HG03108 (cell line): Measurements from ENCODE around the gene ENTPD2.
"Not testable (repeated sequence)": the region's sequence is repeated elsewhere in the genome, so short reads cannot be mapped to it uniquely, and the experiment has no call there.

Experiments
- ATAC-seq: cut with Tn5 transposase; IDR thresholded peaks from one replicate; pipeline ENCODE4 v1.9.1; 2021; ENCODE audit warnings: moderate library complexity; ENCODE audit not compliant: unreplicated experiment

The ENTPD2 gene

DNA sequence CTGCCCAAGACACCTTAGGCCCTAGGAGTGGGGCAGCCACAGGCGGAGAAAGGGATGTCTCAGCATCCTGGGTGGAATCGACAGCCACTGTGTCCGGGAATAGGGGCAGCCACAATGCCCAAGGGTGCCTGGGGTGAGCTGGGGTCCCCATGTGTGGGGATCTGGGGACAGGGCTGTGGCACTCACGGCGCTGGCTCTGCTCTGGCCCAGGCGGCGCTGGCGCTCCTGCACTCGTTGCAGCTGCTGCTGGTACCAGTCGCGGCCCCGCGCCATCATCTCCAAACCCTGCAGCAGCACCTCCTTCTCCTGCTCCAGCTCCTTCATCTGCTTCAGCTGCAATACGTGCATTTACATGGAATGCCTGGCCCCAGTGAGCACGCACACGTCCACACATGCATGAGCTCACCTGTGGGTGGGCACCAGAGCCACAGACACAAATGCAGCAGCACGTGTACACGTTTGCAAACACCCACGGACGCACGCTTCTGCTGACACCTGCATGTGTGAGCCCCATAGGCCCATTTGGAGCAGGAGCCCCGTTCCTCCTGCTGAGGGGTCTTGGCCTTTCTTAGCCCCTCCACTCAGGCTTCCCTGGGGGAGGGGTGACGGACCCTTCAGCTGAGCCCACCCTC, 11.6 kb upstream of the ENTPD2 start:
- ATAC-seq: no peak

DNA sequence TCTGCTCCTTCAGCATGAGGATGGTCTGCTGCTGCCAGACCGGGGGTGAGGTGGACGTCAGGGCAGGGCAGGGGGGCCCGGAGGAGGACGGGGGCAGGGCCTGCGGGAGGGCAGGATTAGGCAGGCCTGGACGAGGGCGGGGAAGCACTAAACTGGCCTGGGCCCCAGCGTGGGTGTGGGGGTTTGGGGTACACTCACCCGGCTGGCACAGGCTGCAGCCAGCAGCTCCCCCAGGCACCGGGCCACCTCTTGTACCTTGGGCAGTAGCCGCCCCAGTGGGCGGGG, 11.0 kb upstream of the ENTPD2 start:
- no peak for ATAC-seq

DNA sequence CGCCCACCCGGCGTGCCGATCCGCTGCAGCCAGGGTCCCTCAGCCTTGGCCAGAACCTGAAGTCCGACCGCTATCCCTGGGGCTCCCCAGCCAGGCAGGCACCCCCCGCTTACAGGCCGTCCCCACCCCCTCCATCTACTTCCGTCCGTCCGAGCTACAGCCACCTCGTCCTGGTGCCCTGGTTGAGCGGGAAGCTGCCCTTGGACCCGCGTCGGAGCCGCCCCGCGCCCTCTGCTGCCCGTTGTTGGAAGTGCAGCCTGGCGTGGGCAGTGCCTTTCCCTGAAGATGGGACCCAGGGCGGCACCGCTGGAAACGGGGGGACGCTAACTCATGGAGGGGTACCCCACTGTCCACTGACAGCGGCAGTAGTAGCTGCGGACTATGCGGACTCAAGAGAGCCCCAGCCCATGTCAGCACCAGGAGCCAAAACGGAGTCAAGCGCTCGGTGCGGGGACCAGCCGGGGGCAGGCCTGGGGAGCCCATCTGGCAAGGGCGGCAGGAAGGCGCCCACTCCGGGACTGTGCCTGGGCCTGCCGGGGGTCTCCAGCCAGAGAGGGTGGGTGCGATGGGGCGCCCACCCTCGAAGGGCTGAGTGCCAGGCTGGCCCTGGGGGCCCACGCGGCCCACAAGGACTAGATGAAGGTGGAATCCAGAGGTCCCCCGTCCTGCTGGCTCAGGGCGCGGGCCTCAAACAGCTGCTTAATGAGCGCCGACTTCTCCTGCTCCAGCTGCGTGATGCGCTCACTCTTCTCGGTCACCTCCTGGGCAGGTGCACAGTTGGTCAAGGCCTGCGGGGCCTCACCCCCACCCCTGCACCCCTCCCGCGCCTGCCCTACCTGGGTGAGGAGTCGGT, 10.4 kb upstream of the ENTPD2 start:
- no peak for ATAC-seq

DNA sequence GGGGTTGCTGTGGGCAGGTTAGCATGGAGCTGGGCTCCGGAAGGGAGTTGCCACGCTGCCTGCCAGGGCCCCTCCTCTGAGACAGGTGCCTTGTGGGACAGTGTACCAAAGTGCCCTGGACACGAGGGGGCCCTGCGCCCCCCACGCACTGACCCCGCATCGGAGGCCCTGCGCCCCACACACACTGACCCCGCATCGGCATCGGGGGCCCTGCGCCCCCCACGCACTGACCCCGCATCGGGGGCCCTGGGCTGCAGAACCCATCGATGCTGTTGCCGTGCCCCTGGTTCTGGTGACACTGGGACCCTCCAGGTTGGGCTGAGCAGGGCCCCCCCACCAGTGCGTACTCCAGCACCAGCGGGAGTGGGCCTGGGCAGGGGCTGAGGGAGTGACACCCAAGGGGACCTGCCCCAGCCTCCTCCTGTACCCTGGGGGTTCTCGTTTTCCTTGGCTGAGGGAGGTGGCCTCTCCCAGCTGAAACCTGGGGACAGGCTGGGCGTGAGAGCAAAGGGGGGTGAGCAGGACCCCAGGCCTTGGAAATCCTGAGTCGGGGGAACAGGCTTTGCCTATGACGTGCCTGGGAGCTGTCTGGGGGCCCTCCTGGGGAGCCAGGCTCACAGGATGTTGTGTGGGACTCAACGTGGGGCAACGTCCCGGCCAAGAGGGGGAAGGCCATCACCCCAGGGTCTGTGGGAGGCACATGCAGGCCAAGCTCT, 9.6 kb upstream of the ENTPD2 start:
- ATAC-seq: no peak

DNA sequence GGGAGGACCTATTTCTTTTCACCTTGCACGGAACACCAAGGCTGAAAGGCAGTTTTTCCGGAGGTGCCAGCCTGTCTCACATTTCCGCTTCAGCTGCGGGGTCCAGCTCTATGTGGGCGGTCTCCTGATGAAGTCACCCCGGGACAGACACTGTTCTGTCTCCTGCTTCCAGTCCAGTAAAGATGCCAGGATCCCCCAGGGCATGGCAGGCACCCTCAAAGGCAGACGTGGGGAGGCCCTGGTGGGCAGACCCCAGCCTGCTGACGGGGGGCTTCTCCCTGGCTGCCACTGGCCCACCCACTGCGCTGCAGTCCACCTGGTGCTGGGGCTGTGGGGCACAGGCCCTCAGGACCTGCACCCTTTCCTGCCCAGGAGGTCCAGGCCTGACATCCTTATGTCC, 8.9 kb upstream of the ENTPD2 start:
- ATAC-seq: not testable (repeated sequence)

DNA sequence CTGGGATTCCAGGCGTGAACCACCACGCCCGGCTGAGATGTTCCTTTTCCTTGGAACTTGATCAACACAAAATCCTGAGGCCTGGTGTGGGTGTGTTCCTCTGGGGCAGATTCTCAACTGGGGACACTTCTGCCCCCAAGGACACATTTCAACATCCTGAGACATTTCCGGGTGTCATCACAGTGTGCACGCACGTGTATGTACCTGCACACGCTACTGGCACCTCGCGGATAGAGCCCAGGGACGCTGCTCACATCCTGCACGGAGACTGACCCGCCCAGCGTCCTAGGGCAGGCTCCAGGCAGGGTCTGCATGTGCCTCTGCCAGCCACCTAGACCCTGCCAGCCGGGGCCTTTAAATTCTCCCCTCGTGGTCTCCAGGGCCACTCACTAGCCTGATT, 8.5 kb upstream of the ENTPD2 start:
- ATAC-seq: no peak

DNA sequence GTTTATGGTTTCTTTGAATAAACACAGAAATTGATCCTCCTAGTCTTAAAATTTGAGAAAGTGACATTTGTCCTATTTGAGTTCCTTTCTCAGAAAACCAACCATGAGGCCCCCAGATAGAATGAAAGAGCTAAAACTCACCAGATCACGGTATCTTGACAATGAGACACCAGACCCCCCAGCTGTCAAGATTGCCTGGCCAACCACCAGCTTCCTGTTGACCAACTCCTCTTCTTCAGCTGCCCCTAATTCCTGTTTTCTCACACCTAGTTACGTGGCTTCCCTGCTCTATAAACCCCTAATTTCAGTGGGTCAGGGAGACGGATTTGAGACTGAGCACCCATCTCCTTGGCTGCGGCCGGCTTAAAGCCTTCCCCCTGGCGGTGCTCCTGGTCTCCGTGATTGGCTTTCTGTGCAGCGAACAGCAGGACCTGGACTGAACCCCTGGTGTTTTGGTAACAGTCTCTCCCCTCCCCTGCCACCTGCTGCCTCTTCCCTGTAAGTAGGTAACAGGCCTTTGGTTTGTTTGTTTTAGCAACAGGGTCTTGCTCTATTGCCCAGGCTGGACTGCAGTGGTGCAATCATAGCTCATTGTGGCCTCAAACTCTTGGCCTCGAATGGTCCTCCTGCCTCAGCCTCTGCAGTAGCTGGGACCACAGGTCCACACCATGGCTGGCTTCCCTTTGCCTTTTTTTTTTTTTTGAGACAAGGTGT, 4.8 kb upstream of the ENTPD2 start:
- ATAC-seq: no peak

DNA sequence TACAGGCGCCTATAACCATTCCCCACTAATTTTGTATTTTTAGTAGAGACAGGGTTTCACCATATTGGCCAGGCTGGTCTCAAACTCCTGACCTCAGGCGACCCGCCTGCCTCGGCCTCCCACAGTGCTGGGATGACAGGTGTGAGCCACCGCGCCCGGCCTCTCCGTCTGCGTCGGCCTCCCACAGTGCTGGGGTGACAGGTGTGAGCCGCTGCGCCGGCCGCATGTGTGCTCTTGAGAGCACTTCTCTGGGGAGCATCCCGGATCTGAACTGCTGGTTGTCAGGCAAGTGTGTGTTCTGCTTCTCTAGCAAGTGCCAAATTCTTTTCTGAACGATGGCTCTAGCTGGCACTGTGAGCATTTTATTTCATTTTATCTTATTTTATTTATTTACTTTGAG, 3.7 kb upstream of the ENTPD2 start:
- no peak for ATAC-seq

DNA sequence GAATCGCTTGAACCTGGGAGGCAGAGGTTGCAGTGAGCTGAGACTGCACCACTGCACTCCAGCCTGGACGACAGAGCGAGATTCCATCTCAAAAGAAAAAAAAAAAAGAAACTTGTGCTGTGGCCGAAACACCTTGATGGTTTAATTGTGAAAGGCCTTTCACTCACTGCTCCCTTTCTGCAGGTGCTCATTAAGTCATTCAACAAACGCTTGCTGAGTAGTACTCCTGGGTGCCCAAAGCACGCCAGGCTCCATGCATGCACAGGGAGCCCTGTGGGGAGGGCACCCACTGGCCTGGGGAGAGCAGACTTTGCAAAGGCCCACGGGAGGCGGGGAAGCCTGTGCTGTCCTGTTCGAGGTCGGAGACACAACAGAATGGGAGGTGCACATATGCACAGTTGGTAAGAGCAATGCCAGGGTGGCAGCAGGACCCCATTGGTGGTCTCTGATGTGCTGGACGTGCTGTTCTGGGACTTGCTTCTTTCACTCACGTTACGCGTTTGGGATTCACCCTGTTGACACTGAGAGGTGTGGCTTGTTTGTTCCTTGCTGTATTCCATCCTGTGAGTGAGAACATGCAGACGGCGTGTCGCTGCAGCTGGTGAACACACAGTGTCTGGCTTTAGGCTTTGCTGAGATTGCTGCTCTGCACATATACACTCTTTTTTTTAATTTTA, 3.0 kb upstream of the ENTPD2 start:
- no peak for ATAC-seq

DNA sequence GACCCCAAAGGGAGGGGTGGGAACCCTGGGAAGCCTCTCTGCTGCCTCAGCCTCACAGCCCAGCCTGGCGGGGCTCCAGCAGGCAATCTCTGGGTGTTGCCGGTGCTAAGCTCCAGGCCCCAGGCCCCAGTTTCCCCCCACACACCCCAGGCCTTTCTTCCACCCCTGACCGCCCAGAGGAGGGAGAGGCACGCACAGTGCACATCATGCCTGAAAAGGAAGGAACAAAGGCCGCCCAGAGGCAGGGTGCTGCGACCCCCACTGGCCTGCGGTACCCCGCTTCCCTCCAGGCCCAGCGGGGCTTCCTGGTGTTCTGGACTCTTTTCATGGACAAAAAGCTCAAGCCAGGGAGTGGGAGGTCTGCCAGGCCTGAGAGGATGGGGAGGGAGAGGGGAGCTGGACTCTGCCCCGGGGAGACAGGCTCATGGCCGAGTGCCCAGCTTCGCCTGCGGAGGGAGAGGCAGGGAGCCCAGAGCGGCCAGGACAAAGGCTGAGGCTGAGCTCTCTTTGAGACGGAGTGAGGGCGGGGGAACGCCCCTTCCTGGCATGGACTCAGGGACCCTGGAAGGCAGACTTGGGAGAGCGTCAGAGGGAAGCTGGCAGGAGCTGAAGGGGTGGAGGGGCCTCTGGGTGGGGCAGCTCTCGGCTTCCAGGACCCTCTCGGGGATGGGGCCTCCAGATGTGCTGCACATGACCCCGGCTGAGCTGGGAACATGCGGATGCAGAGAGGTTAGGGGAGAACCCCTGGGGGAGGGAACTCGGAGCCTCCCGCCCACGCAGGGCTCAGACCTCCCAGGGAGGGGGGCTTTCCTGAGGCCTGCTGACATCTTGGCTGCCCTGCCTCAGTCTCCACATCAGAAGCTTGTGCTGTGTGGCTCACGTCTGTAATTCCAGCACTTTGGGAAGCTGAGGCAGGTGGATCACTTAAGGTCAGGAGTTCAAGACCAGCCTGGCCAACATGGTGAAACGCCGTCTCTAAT, 1.8 kb upstream of the ENTPD2 start:
- no peak for ATAC-seq

DNA sequence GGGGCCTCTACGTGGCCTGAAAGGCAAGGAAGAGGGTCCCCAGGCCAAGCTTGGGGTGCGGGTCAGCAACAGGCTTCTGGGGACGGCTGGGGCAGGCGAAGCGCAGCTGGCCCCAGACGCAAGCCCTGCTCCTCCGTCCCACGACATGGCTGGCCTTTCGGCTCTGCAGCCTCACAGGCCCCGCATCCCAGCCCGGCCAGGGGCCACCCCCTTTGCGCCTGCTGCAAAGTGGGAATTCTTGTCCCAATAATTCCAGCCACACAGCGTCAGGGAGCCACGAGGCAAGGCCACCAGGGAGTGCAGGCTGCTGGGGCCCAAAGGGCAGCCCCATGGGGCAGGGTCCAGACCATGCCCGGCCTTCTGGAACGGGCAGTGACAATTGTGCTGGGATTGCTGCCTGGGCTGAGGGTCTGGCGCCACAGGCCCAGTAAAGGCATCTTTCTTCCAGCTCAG, 1.1 kb upstream of the ENTPD2 start:
- no peak for ATAC-seq

DNA sequence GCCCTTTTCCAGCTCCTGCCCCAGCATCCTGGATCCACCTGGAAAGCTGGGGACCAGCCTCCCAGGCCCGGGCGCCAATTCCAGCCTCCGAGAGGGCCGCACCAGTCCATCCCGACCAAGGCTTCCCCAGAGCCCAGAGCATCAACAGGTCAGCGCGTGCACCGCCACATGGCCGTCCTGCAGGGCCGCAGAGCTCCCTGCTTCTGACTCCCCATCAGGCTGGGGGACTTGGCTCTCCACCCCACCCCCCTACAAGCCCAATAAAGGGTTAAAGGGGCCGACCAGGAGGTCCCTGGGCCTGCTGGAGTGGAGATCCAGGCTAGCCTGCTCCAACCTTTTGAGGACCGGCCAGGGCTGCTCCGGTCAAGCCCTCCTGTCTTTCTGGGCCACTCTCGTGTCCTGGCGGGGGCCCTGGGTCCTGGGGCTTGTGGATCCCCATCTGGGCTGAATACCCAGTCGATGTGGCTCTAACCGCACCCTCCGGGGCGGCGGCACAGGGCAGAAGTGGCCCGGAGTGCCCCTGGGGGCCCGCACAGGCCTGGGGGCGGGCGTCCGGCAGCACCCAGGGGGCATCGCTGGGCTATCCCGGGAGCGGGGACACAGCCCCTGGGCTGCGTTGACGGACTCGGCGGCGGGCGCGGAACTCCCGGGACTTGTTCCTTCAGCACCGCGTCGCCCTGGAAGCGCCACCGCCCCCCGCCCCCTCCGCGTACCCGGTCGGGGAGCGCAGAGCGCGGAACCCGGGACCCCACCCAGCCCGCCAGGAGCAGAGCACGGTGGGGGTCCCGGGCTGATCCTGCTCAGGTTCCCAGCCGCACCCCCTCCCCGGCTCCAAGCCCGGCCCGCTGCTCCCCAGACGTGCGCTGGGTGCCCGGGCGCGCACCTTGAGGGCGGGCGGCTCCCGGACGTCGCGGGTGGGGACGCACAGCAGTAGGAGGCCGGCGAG, 590 bp downstream of the ENTPD2 start:
- ATAC-seq: no peak

DNA sequence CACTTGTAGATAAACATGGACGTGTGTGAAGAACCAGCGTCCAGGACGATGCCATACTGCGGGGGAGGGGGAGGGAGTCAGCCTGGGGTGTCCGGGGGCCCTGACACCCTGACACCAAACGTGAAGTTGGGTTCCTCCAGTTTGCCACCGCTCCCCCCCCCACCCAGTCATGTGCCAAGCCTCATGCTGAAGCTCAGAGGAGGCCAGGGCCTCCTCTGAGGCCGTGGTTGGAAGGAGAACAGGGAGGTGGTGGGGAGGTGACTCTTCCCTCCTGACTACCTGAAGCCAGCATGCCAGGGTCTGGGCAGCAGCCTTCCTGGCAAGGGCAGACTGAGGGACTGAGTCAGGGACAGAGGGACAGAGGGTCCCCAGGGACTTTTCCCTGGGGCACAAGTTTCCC, 1.6 kb downstream of the ENTPD2 start:
- ATAC-seq: no peak

DNA sequence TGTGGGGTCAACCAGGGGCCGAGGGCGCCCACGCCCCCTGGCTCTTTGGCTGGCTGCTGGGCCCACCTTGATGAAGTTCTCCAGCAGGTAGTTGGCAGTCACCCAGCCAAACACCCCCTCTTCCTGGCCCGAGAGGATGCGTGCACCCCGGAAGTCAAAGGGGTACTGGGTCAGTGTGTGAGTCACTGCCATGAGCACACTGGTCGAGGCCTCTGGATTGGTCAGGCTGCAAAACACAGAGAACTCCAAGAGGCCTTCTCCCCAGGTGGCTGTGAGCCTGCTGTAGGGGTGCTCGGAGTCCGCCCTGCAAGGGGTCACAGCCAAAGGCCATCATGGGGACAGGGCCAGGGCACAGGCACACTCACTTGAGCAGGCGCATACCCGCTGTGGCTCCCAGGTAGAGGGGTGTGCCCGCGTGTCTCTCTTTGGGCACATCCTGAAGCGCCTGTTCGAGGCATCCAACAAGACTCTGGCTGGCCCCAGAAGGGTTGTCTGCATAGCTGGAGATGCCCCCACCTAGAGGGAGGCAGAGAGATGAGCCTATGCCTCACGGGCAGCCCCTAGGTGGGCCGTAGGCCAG, 2.6 kb downstream of the ENTPD2 start:
- no peak for ATAC-seq

DNA sequence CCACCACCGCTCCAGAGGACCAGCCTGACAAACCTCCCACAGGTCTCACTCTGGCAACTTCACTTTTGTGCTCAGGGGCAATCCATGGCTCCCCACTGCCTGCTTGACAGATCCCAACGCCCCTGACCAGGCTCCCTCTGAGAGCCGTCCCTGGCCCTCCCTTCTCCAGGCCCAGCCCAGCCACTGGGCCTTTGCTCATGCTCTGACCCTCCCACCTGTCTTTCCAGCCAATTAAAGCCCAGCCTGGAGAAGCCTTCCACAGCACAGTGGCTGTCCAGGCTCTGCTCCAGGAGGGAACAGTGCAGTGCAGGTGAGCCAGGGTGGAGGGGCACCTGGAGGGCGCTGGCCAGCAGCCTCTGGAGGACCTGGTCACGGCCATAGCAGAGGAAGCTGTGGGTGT, 3.3 kb downstream of the ENTPD2 start:
- ATAC-seq: no peak

DNA sequence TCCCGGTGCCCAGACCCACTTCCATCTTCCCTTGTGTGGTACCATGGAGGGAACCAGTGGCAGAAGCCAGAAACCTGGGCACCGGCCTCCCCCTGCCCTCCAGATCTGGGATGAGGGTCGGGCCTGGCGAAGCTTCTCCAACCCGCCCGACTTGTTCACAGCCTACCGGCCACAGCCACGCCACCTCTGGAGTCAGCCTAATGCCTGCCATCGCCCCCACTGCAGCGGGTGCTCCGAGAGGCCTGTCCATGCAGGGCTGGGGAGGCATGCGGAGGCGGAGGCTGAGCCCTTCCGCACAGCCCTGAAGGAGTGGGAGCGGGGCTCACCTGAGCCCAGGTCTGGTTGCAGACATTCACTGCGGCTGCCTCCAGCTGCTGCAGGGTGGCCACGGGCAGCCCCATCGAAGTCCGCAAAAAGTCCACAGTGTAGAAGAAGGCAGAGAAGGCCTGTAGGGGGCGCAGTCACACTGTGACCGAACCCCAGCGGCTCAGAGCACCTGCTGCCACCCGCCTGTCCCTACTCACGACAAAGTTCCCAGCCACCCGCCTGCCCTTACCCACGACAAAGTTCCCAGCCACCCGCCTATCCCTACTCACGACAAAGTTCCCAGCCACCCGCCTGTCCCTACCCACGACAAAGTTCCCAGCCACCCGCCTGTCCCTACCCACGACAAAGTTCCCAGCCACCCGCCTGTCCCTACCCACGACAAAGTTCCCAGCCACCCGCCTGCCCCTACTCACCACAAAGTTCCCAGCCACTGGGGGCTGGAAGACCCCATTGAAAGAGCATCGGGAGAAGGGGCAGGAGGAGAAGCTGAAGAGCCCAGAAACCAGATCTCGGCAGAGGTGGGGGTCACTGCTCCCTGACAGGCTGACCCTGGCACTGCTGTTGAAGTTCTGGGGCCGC, 4.1 kb downstream of the ENTPD2 start:
- no peak for ATAC-seq
